Liver (tissue), 9 donors: ENCODE measurements around the gene PAXX. TPM values are rescaled to one million over a fixed set of nuclear protein-coding genes. Genes with fewer than 3 reads are reported as not detected.

Source experiments
- DNase-seq: peaks from one replicate; pipeline ENCODE4 v3.0.0-alpha.2; 2017; ENCODE audit warnings: low spot score
- H3K27ac ChIP-seq, 2 donors: one replicate each; pipeline ENCODE4 v1.7.0; 2013; ENCODE audit warnings: inconsistent platforms in 2 of 2, low read length in 2 of 2, control low read depth in 1 of 2, low read depth in 1 of 2, mild to moderate bottlenecking in 1 of 2
- H3K27me3 ChIP-seq, 4 donors: one replicate each; pipeline versions ENCODE4 v1.6.1 to v1.7.0; 2013; ENCODE audit warnings: low read length in 3 of 4, inconsistent platforms in 1 of 4, mild to moderate bottlenecking in 1 of 4, moderate library complexity in 1 of 4; ENCODE audit not compliant: control insufficient read depth in 4 of 4, insufficient read depth in 4 of 4
- H3K36me3 ChIP-seq, 4 donors: one replicate each; pipeline versions ENCODE4 v1.6.1 to v1.7.0; 2013; ENCODE audit warnings: low read length in 3 of 4, mild to moderate bottlenecking in 3 of 4, low read depth in 1 of 4, moderate library complexity in 1 of 4; ENCODE audit not compliant: control insufficient read depth in 4 of 4, insufficient read depth in 3 of 4
- H3K4me1 ChIP-seq, 4 donors: one replicate each; pipeline versions ENCODE4 v1.6.1 to v1.7.0; 2013; ENCODE audit warnings: low read length in 3 of 4, mild to moderate bottlenecking in 3 of 4, moderate library complexity in 1 of 4; ENCODE audit not compliant: control insufficient read depth in 4 of 4, insufficient read depth in 4 of 4
- H3K4me3 ChIP-seq, 3 donors: one replicate each; pipeline versions ENCODE4 v1.6.1 to v1.7.0; 2013; ENCODE audit warnings: low read length in 3 of 3, control low read depth in 1 of 3, low read depth in 1 of 3, mild to moderate bottlenecking in 1 of 3
- H3K9ac ChIP-seq, 2 donors: one replicate each; pipeline ENCODE4 v1.7.0; 2013; ENCODE audit warnings: low read length in 2 of 2, mild to moderate bottlenecking in 2 of 2, moderate library complexity in 2 of 2, control low read depth in 1 of 2, low read depth in 1 of 2
- H3K9me3 ChIP-seq, 4 donors: one replicate each; pipeline versions ENCODE4 v1.6.1 to v1.7.0; 2013; ENCODE audit warnings: low read length in 3 of 4; ENCODE audit not compliant: control insufficient read depth in 4 of 4
- FOXA1 ChIP-seq: IDR thresholded peaks from 2 replicates; pipeline ENCODE4 v1.6.1; 2016; ENCODE audit warnings: antibody characterized with exemption
- FOXA2 ChIP-seq: IDR thresholded peaks from 2 replicates; pipeline ENCODE4 v1.6.1; 2016; ENCODE audit warnings: antibody characterized with exemption
- HNF4A ChIP-seq, 2 donors: conservative IDR thresholded peaks; 2 replicates each; pipeline ENCODE4 v1.6.1; 2016; ENCODE audit warnings: antibody characterized with exemption in 2 of 2, mild to moderate bottlenecking in 2 of 2
- HNF4G ChIP-seq: IDR thresholded peaks from 2 replicates; pipeline ENCODE4 v1.6.1; 2016; ENCODE audit warnings: antibody characterized with exemption
- NR2F2 ChIP-seq: IDR thresholded peaks from 2 replicates; pipeline ENCODE4 v1.6.1; 2016; ENCODE audit warnings: antibody characterized with exemption
- RAD21 ChIP-seq, 2 donors: IDR thresholded peaks; 2 replicates each; pipeline ENCODE4 v1.6.1; 2016; ENCODE audit warnings: antibody characterized with exemption in 2 of 2, mild to moderate bottlenecking in 2 of 2
- TAF1 ChIP-seq: conservative IDR thresholded peaks from 2 replicates; pipeline ENCODE4 v1.6.1; 2016; ENCODE audit warnings: antibody characterized with exemption, mild to moderate bottlenecking
- YY1 ChIP-seq: IDR thresholded peaks from 2 replicates; pipeline ENCODE4 v1.6.1; 2016; ENCODE audit warnings: antibody characterized with exemption, mild to moderate bottlenecking
- WGBS: extraction: QIAGEN DNeasy Blood & Tissue Kit; methylation state at CpG from one replicate; pipeline ENCODE4 v1.1.7; 2013; 5-methylcytosine and 5-hydroxymethylcytosine counted together
- polyA plus RNA-seq, 2 donors: library from polyadenylated mRNA; stranded (reverse) in 1 of 2; unstranded in 1 of 2; fragments of 200-250 nt in 1 of 2; fragments of >200 nt in 1 of 2; fragmentation: Nextera tagmentation in 1 of 2; extraction: Ambion mirVana in 1 of 2; gene quantifications; one replicate each; pipeline versions ENCODE4 v1.2.1 to v1.2.3, GENCODE V29; 2013 to 2015
- total RNA-seq, 2 donors: library from RNA; depleted of rRNA; stranded (reverse); fragments of >200 nt; gene quantifications; one replicate each; pipeline ENCODE4 v1.2.3, GENCODE V29; 2014
- TF ChIP-seq, protein P1 (sequence below): IDR thresholded peaks from 2 replicates; pipeline ENCODE4 v1.6.1; 2016; ENCODE audit warnings: antibody characterized with exemption
- TF ChIP-seq, protein P2 (sequence below): fragments of 150-350 bp; IDR thresholded peaks from 2 replicates; pipeline ENCODE4 v1.5.1; 2017; ENCODE audit warnings: improper control_type of control experiment, low read depth, low read length; ENCODE audit not compliant: missing input control
- TF ChIP-seq, protein P3 (sequence below): IDR thresholded peaks from 2 replicates; pipeline ENCODE4 v1.6.1; 2016; ENCODE audit warnings: antibody characterized with exemption
- TF ChIP-seq, protein P4 (sequence below): IDR thresholded peaks from 2 replicates; pipeline ENCODE4 v1.6.1; 2016; ENCODE audit warnings: antibody characterized with exemption, mild to moderate bottlenecking
- donor health status: healthy.
- donor health status: healthy.
- donor health status: healthy.
- donor health status: healthy.
- donor health status: healthy.

Gene PAXX
- total and polyA plus RNA-seq, 4 donors = 7.3 to 34.1 (median 19.2) TPM

DNA sequence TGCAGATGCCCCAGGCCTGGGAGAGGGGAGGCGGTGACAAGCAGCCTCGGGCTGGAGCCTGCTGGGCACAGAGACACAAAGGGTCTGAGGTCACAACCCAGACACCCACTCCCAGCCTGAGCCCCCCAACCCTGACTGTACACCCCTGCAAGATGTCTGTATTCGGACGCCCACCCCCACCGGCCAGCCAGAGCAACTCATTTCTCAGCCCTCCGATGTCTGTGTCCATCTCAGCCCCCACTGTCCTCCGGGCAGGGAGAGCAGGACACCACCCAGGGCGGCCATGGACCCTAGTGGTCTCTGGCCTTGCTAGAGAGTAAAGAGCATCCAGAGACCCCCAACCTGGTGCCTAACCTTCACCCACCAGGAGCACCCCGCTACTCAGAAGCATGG is 36.3 kb upstream of the PAXX start:
- 96% methylated on average over 9 of the region's 9 CpGs for WGBS
- no peaks in the 10 kb centered on the region for H3K27me3 ChIP-seq
- H3K4me3 ChIP-seq = no peak overlapping the region
- no peak overlapping the region for H3K9ac ChIP-seq
- no peaks in the 10 kb centered on the region for H3K36me3 ChIP-seq
- TF ChIP-seq NR2F2 (no peak), HNF4A (conservative IDR thresholded peaks at IDR 0.05) (no peak)
- TF ChIP-seq, protein P1, sequence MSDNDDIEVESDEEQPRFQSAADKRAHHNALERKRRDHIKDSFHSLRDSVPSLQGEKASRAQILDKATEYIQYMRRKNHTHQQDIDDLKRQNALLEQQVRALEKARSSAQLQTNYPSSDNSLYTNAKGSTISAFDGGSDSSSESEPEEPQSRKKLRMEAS = no peak
- no peak for DNase-seq
- peaks cover 0 to 2% (median 0%) of the 10 kb centered on the region in 4 donors for H3K4me1 ChIP-seq
- no peaks in the 10 kb centered on the region for H3K9me3 ChIP-seq
- no peak overlapping the region for H3K27ac ChIP-seq

DNA sequence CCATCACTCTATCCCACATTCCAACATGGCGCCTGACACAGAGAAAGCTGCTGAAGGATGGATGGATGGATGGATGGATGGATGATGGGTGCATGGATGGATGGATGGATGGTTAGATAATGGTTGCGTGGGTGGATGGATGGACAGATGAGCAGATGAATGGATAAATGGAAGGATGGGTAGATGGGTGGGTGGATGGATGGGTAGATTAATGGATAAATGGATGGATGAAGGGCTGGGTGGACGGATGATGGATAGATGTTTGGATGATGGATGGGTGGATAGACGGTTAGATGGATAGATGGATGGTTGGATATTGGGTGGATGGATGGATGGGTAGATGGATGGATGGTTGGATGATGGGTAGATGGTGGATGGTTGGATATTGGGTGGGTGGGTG is 35.6 kb upstream of the PAXX start:
- H3K4me1 ChIP-seq = no peaks in the 10 kb centered on the region
- no peak overlapping the region for H3K27ac ChIP-seq
- no peaks in the 10 kb centered on the region for H3K36me3 ChIP-seq
- WGBS = 97% methylated on average over 4 of the region's 4 CpGs
- DNase-seq = no peak
- H3K4me3 ChIP-seq = no peak overlapping the region
- no peaks in the 10 kb centered on the region for H3K9me3 ChIP-seq
- no peak overlapping the region for H3K9ac ChIP-seq
- TF ChIP-seq, protein P2, sequence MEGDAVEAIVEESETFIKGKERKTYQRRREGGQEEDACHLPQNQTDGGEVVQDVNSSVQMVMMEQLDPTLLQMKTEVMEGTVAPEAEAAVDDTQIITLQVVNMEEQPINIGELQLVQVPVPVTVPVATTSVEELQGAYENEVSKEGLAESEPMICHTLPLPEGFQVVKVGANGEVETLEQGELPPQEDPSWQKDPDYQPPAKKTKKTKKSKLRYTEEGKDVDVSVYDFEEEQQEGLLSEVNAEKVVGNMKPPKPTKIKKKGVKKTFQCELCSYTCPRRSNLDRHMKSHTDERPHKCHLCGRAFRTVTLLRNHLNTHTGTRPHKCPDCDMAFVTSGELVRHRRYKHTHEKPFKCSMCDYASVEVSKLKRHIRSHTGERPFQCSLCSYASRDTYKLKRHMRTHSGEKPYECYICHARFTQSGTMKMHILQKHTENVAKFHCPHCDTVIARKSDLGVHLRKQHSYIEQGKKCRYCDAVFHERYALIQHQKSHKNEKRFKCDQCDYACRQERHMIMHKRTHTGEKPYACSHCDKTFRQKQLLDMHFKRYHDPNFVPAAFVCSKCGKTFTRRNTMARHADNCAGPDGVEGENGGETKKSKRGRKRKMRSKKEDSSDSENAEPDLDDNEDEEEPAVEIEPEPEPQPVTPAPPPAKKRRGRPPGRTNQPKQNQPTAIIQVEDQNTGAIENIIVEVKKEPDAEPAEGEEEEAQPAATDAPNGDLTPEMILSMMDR = no peak
- TF ChIP-seq HNF4A (conservative IDR thresholded peaks at IDR 0.05) (no peak), RAD21 (IDR thresholded peaks at IDR 0.05) (no peak), TAF1 (no peak), FOXA2 (no peak), FOXA1 (no peak), NR2F2 (no peak), YY1 (no peak), HNF4G (no peak)
- TF ChIP-seq, protein P3, sequence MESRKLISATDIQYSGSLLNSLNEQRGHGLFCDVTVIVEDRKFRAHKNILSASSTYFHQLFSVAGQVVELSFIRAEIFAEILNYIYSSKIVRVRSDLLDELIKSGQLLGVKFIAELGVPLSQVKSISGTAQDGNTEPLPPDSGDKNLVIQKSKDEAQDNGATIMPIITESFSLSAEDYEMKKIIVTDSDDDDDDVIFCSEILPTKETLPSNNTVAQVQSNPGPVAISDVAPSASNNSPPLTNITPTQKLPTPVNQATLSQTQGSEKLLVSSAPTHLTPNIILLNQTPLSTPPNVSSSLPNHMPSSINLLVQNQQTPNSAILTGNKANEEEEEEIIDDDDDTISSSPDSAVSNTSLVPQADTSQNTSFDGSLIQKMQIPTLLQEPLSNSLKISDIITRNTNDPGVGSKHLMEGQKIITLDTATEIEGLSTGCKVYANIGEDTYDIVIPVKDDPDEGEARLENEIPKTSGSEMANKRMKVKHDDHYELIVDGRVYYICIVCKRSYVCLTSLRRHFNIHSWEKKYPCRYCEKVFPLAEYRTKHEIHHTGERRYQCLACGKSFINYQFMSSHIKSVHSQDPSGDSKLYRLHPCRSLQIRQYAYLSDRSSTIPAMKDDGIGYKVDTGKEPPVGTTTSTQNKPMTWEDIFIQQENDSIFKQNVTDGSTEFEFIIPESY = no peak
- TF ChIP-seq, protein P4, sequence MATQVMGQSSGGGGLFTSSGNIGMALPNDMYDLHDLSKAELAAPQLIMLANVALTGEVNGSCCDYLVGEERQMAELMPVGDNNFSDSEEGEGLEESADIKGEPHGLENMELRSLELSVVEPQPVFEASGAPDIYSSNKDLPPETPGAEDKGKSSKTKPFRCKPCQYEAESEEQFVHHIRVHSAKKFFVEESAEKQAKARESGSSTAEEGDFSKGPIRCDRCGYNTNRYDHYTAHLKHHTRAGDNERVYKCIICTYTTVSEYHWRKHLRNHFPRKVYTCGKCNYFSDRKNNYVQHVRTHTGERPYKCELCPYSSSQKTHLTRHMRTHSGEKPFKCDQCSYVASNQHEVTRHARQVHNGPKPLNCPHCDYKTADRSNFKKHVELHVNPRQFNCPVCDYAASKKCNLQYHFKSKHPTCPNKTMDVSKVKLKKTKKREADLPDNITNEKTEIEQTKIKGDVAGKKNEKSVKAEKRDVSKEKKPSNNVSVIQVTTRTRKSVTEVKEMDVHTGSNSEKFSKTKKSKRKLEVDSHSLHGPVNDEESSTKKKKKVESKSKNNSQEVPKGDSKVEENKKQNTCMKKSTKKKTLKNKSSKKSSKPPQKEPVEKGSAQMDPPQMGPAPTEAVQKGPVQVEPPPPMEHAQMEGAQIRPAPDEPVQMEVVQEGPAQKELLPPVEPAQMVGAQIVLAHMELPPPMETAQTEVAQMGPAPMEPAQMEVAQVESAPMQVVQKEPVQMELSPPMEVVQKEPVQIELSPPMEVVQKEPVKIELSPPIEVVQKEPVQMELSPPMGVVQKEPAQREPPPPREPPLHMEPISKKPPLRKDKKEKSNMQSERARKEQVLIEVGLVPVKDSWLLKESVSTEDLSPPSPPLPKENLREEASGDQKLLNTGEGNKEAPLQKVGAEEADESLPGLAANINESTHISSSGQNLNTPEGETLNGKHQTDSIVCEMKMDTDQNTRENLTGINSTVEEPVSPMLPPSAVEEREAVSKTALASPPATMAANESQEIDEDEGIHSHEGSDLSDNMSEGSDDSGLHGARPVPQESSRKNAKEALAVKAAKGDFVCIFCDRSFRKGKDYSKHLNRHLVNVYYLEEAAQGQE = no peak
- H3K27me3 ChIP-seq = no peaks in the 10 kb centered on the region
